ENCODE results near the gene ZNF768. TPM values are rescaled to one million over a fixed set of nuclear protein-coding genes. Genes with fewer than 3 reads are reported as not detected.
A peak's percentile ranks its signal among the peaks of the same experiment; 100 is the strongest.

The ZNF768 gene
- total RNA-seq, 1 experiment from 2014 or later, result 68.3 TPM

DNA sequence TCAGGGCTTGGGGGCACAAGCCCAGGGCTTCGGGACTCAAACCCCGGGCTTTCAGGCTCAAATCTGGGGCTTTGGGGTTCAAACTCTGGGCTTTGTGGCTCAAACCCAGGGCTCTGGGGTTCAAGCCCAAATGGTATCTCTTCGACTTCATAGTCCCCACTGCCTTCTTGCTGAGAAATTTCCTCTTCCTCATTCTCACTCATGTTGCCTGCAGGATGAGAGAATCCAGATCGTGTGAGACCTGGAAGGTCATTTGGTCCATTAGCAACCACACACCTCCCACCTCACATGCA is 576 bp downstream of the ZNF768 start:
- intact Hi-C loops (cut with micrococcal nuclease; ENCODE audit: unreplicated experiment) (loop anchor here (10.0 kb wide), 1 partner anchor 81 kb away; the partner anchor contains the start of gene SEPHS2), in situ Hi-C loops (cut with HindIII; ENCODE audit: low pct_unique_long_range_greater_than_20kb, low sequenced_read_pairs) (no loop called here)
- CTCF ChIA-PET, result interaction anchor here (0.6 to 1.0 kb wide), 2 partner anchors 96 to 1003 kb away, joined by 3 read pairs; partner anchors contain the start of gene DCTPP1
- BruUV-seq (replicated peaks), result TSS peak; percentile 91
- H3K27ac ChIP-seq (ENCODE audit: low read length), result peak overlapping the region; percentile 85
- no peaks in the 10 kb centered on the region for H3K9me3 ChIP-seq (ENCODE audit: control insufficient read depth, insufficient read depth, low read depth, low read length)
- no peaks in the 10 kb centered on the region for H3K27me3 ChIP-seq (ENCODE audit: control insufficient read depth, insufficient read depth, low read length)
- POLR2A ChIA-PET, result no interaction called here
- no peaks in the 10 kb centered on the region for H3K36me3 ChIP-seq (ENCODE audit: control insufficient read depth, insufficient read depth, low read length)
- no peak for DNase-seq (ENCODE audit: low read depth, low spot score)
- H3K4me1 ChIP-seq (ENCODE audit: control insufficient read depth, insufficient read depth, low read length), result peaks cover 17% of the 10 kb centered on the region
- ATAC-seq, result no peak
- TF ChIP-seq POLR2AphosphoS5 (IDR thresholded peaks at IDR 0.05; ENCODE audit: low read depth, low read length) (no peak), TCF7L2 (IDR thresholded peaks at IDR 0.05; ENCODE audit: low read depth, low read length) (no peak), CTCF (IDR thresholded peaks at IDR 0.05) (no peak), SIN3A (IDR thresholded peaks at IDR 0.05; ENCODE audit: borderline replicate concordance, insufficient read depth, low read depth, low read length) (no peak)
- TF ChIP-seq, protein P1, sequence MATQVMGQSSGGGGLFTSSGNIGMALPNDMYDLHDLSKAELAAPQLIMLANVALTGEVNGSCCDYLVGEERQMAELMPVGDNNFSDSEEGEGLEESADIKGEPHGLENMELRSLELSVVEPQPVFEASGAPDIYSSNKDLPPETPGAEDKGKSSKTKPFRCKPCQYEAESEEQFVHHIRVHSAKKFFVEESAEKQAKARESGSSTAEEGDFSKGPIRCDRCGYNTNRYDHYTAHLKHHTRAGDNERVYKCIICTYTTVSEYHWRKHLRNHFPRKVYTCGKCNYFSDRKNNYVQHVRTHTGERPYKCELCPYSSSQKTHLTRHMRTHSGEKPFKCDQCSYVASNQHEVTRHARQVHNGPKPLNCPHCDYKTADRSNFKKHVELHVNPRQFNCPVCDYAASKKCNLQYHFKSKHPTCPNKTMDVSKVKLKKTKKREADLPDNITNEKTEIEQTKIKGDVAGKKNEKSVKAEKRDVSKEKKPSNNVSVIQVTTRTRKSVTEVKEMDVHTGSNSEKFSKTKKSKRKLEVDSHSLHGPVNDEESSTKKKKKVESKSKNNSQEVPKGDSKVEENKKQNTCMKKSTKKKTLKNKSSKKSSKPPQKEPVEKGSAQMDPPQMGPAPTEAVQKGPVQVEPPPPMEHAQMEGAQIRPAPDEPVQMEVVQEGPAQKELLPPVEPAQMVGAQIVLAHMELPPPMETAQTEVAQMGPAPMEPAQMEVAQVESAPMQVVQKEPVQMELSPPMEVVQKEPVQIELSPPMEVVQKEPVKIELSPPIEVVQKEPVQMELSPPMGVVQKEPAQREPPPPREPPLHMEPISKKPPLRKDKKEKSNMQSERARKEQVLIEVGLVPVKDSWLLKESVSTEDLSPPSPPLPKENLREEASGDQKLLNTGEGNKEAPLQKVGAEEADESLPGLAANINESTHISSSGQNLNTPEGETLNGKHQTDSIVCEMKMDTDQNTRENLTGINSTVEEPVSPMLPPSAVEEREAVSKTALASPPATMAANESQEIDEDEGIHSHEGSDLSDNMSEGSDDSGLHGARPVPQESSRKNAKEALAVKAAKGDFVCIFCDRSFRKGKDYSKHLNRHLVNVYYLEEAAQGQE (IDR thresholded peaks at IDR 0.05; ENCODE audit: insufficient read depth in 1 of 2, low read depth in 2 of 2, low read length in 1 of 2), result no peak
- peak overlapping the region; percentile 69 to 74 for H3K4me3 ChIP-seq (ENCODE audit: low read depth in 2 of 2, low read length in 2 of 2)

GRCh38 chr16:30524575-30525568 is 1.5 kb downstream of the ZNF768 start:
- ChIA-PET CTCF (interaction anchor here (0.6 to 1.0 kb wide), 2 partner anchors 95 to 108 kb away, joined by 3 to 6 read pairs; partner anchors contain the start of gene DCTPP1), POLR2A (no interaction called here)
- Histone ChIP-seq H3K27ac (ENCODE audit: low read length) (peak overlapping the region; percentile 85; the same call in 1 of the 2 replicates), H3K27me3 (ENCODE audit: control insufficient read depth, insufficient read depth, low read length) (no peaks in the 10 kb centered on the region), H3K4me1 (ENCODE audit: control insufficient read depth, insufficient read depth, low read length) (peaks cover 17% of the 10 kb centered on the region), H3K4me3 (ENCODE audit: low read depth in 2 of 2, low read length in 2 of 2) (no peak overlapping the region), H3K36me3 (ENCODE audit: control insufficient read depth, insufficient read depth, low read length) (no peaks in the 10 kb centered on the region), H3K9me3 (ENCODE audit: control insufficient read depth, insufficient read depth, low read depth, low read length) (no peaks in the 10 kb centered on the region)
- in situ Hi-C loops (cut with HindIII; ENCODE audit: low pct_unique_long_range_greater_than_20kb, low sequenced_read_pairs), result no loop called here
- TF ChIP-seq POLR2AphosphoS5 (IDR thresholded peaks at IDR 0.05; ENCODE audit: low read depth, low read length) (0 out of 2 replicates have a peak, but pooled peaks have one; percentile 46), CTCF (IDR thresholded peaks at IDR 0.05) (no peak), SIN3A (IDR thresholded peaks at IDR 0.05; ENCODE audit: borderline replicate concordance, insufficient read depth, low read depth, low read length) (no peak), TCF7L2 (IDR thresholded peaks at IDR 0.05; ENCODE audit: low read depth, low read length) (no peak)
- TF ChIP-seq, protein P1 (IDR thresholded peaks at IDR 0.05; ENCODE audit: insufficient read depth in 1 of 2, low read depth in 2 of 2, low read length in 1 of 2), result no peak; a peak in 1 of 4 replicates
- DNase-seq (ENCODE audit: low read depth, low spot score) (no peak), ATAC-seq (no peak)
- intact Hi-C loops (cut with micrococcal nuclease; ENCODE audit: unreplicated experiment), result loop anchor here (10.0 kb wide), 1 partner anchor 80 kb away; the partner anchor contains the start of gene SEPHS2
- BruUV-seq (replicated peaks), result no TSS peak
